Measurements from ENCODE around the gene DMD.

- TF ChIP-seq EZH2 (IDR thresholded peaks at IDR 0.05) (no peak), FOXP2 (optimal IDR thresholded peaks at IDR 0.05; ENCODE audit: control extremely low read depth, extremely low read length, insufficient read depth) (no peak), POLR2AphosphoS5 (IDR thresholded peaks at IDR 0.05; ENCODE audit: borderline replicate concordance, low read depth, low read length) (no peak)
Measured at GRCh38 chrX:33194289-33194688, 17.1 kb downstream of the DMD start.
